Measurements from ENCODE around the gene TSPAN33. TPM values are rescaled to one million over a fixed set of nuclear protein-coding genes. Genes with fewer than 3 reads are reported as not detected.

TSPAN33 gene
- total RNA-seq, 1 donor from 2014 or later, result 14.3 TPM

GRCh38 chr7:129186749-129187260, 42.3 kb downstream of the TSPAN33 start:
- no peak for DNase-seq (ENCODE audit: low read depth)
- H3K4me3 ChIP-seq (ENCODE audit: low read depth, low read length), result no peak overlapping the region
- no peak for TF ChIP-seq CTCF (conservative IDR thresholded peaks at IDR 0.05; ENCODE audit: low read depth, low read length)

- H3K4me3 ChIP-seq (ENCODE audit: low read depth, low read length), result peak overlapping the region; percentile 61
- no peak for TF ChIP-seq CTCF (conservative IDR thresholded peaks at IDR 0.05; ENCODE audit: low read depth, low read length)
- no peak for DNase-seq (ENCODE audit: low read depth)
Observed at GRCh38 chr7:129187681-129188371, 43.3 kb downstream of the TSPAN33 start.

GRCh38 chr7:129188372-129188891, 43.9 kb downstream of the TSPAN33 start, which contains the start of gene SMO:
Gene SMO, plus strand, starts transcription at chr7:129188633. Its CDS starts 519 bp downstream, at chr7:129189152.
- no peak for DNase-seq (ENCODE audit: low read depth)
- TF ChIP-seq CTCF (conservative IDR thresholded peaks at IDR 0.05; ENCODE audit: low read depth, low read length), result no peak
- H3K4me3 ChIP-seq (ENCODE audit: low read depth, low read length), result peak within 1 kb of the TSS; percentile 61

GRCh38 chr7:129188892-129189660, 44.6 kb downstream of the TSPAN33 start:
- DNase-seq (ENCODE audit: low read depth), result no peak

GRCh38 chr7:129189661-129190310, 45.3 kb downstream of the TSPAN33 start:
- no peak for TF ChIP-seq CTCF (conservative IDR thresholded peaks at IDR 0.05; ENCODE audit: low read depth, low read length)
- peak overlapping the region; percentile 61 for H3K4me3 ChIP-seq (ENCODE audit: low read depth, low read length)
- no peak for DNase-seq (ENCODE audit: low read depth)

More at GRCh38 chr7:129188892-129189660, 44.6 kb downstream of the TSPAN33 start:
- no peak for TF ChIP-seq CTCF (conservative IDR thresholded peaks at IDR 0.05; ENCODE audit: low read depth, low read length)
- H3K4me3 ChIP-seq (ENCODE audit: low read depth, low read length), result peak overlapping the region; percentile 61

- DNase-seq (ENCODE audit: low read depth), result no peak
- no peak overlapping the region for H3K4me3 ChIP-seq (ENCODE audit: low read depth, low read length)
- no peak for TF ChIP-seq CTCF (conservative IDR thresholded peaks at IDR 0.05; ENCODE audit: low read depth, low read length)
Observed at GRCh38 chr7:129191272-129191671, 46.8 kb downstream of the TSPAN33 start.
